Activated CD4-positive, alpha-beta T cell treated with anti-CD3 and anti-CD28 coated beads for 48 hours (primary cell): Measurements from ENCODE around the gene GPR153.

Experiments
- DNase-seq: peaks from one replicate; pipeline ENCODE4 v3.0.0-alpha.2; 2020

GPR153 gene

DNA sequence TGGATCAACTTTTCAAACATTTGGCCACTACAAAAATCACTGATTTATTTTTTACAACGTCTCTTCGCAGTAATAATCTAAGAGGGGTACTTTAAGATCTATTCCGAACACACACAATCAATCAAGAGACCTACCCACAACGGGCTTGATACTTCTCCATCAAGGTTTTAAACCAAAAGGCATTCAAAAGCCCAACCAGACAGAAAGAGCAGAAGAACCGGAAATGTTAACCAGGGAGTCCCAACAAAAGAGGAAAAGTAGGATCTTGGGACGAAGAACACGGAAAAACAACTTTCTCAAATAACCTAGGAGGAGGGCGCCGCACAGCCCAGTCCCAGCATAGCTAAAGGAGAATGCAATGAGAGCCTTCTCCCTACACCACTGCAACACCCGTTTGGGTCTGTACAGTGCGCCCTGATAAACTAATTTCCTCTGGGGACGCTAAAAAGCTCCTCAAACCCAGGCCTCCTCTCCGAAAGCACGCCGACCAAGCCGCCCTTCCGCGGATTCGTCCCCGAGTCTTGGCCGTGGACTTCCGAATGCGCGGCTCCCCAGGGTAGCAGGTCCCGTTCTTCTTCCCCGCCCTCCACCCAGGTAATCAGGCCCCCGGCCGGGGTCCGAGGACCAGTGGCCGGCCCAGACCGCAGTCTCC lies 62.1 kb downstream of the GPR153 start:
- DNase-seq, result peak; percentile 46

DNA sequence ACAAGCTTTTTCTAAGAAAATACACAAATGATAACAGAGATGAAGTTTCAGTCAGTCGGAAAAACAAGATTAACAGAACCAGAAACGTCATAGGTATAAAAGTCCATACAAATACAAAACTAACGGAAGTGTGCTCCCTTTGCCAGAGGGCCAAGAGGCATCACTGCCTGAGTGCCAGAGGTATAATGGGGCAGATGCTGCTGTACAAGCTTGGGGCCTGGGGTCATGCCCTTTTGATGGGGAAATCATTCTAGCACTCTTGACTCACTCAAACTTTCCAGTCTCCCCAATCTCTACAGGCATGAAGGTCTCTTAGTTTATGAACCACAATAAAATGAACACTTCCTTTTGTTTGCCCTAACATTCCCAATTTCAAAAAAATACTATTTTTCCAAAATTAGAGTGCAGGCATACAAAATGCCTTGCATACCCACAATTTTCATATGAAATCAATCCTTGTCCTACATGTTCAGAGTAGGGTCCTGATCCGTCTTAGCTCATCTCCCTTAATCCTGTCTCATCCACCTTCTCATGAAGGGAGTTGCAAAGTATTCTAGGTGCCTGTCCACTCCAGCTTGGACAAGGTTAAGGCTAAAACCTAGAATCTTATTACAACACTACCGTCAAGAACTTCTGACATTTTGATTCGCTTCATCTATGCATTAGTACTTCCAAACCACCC lies 63.0 kb downstream of the GPR153 start:
- no peak for DNase-seq
